HG03520 (cell line): ENCODE results near the gene PDLIM1.
"Not testable (repeated sequence)": the region's sequence is repeated elsewhere in the genome, so short reads cannot be mapped to it uniquely, and the experiment has no call there.

ENCODE experiments used
- ATAC-seq: cut with Tn5 transposase; IDR thresholded peaks from one replicate; pipeline ENCODE4 v1.9.1; 2021; ENCODE audit warnings: mild to moderate bottlenecking, moderate library complexity; ENCODE audit not compliant: unreplicated experiment

Gene PDLIM1

GRCh38 chr10:95214793-95215192 lies 76.0 kb downstream of the PDLIM1 start:
- no peak for ATAC-seq

- ATAC-seq: no peak
These were observed 76.4 kb downstream of the PDLIM1 start for GRCh38 chr10:95214369-95214768.

- ATAC-seq: no peak
These were observed 79.1 kb downstream of the PDLIM1 start for GRCh38 chr10:95211606-95212279.

- ATAC-seq: no peak
These were observed 81.2 kb downstream of the PDLIM1 start for GRCh38 chr10:95209509-95210127.

- no peak for ATAC-seq
These were observed 82.0 kb downstream of the PDLIM1 start for GRCh38 chr10:95208702-95209391.

GRCh38 chr10:95202865-95203264 lies 87.9 kb downstream of the PDLIM1 start:
- not testable (repeated sequence) for ATAC-seq

- ATAC-seq: no peak
These were observed 89.1 kb downstream of the PDLIM1 start for GRCh38 chr10:95201736-95202135.

GRCh38 chr10:95196046-95196445 lies 94.8 kb downstream of the PDLIM1 start:
- no peak for ATAC-seq

GRCh38 chr10:95193944-95194343 lies 96.9 kb downstream of the PDLIM1 start, which contains the start of gene ACSM6:
Gene ACSM6, plus strand, starts transcription at chr10:95194238. Its CDS starts 248 bp downstream, at chr10:95194486.
- ATAC-seq: no peak

- no peak for ATAC-seq
These were observed 102.2 kb downstream of the PDLIM1 start for GRCh38 chr10:95188593-95188992.

GRCh38 chr10:95187617-95188016 lies 103.2 kb downstream of the PDLIM1 start:
- no peak for ATAC-seq
